WTC11 (cell line): ENCODE measurements around the gene AKAP3. TPM values are rescaled to one million over a fixed set of nuclear protein-coding genes. Genes with fewer than 3 reads are reported as not detected.

Experiments
- CDX4 ChIP-seq: fragments of 250-450 bp; sonication (Bioruptor Pico); IDR thresholded peaks from 2 replicates; pipeline ENCODE4 v1.9.0; 2021; ENCODE audit warnings: moderate library complexity, mild to moderate bottlenecking, inconsistent platforms, borderline replicate concordance
- CTCF ChIP-seq: fragments of 200-600 bp; IDR thresholded peaks from 2 replicates; pipeline ENCODE4 v1.8.0; 2022; ENCODE audit warnings: antibody characterized with exemption
- E2F4 ChIP-seq: sonication (generic); formaldehyde crosslinking; IDR thresholded peaks from 2 replicates; pipeline ENCODE4 v1.8.1; 2022; ENCODE audit warnings: low read depth, mild to moderate bottlenecking, moderate library complexity, missing genetic modification reagents, borderline replicate concordance
- E2F5 ChIP-seq: sonication (generic); formaldehyde crosslinking; IDR thresholded peaks from 2 replicates; pipeline ENCODE4 v1.8.1; 2022; ENCODE audit warnings: mild to moderate bottlenecking, moderate library complexity, missing genetic modification reagents
- GRHL2 ChIP-seq: fragments of 250-450 bp; sonication (Bioruptor Pico); IDR thresholded peaks from 2 replicates; pipeline ENCODE4 v1.8.0; 2022; ENCODE audit warnings: mild to moderate bottlenecking, moderate library complexity; ENCODE audit not compliant: insufficient replicate concordance, severe bottlenecking
- GTF2I ChIP-seq: fragments of 250-450 bp; sonication (Bioruptor Pico); conservative IDR thresholded peaks from 2 replicates; pipeline ENCODE4 v1.4.0; 2021; ENCODE audit warnings: mild to moderate bottlenecking
- HMGXB4 ChIP-seq: sonication (generic); formaldehyde crosslinking; IDR thresholded peaks from 2 replicates; pipeline ENCODE4 v1.8.1; 2023; ENCODE audit warnings: mild to moderate bottlenecking, moderate library complexity, missing genetic modification reagents
- SMAD3 ChIP-seq: sonication (generic); formaldehyde crosslinking; IDR thresholded peaks from 2 replicates; pipeline ENCODE4 v1.8.0; 2022; ENCODE audit warnings: missing genetic modification reagents, mild to moderate bottlenecking, borderline replicate concordance
- ZBTB43 ChIP-seq: sonication (generic); formaldehyde crosslinking; IDR thresholded peaks from 2 replicates; pipeline ENCODE4 v1.8.1; 2023; ENCODE audit warnings: mild to moderate bottlenecking, missing genetic modification reagents
- ZNF232 ChIP-seq: sonication (generic); formaldehyde crosslinking; IDR thresholded peaks from 2 replicates; pipeline ENCODE4 v1.8.0; 2022; ENCODE audit warnings: mild to moderate bottlenecking, missing genetic modification reagents
- ZNF396 ChIP-seq: fragments of 250-450 bp; sonication (Bioruptor Pico); IDR thresholded peaks from 2 replicates; pipeline ENCODE4 v1.8.0; 2021; ENCODE audit warnings: mild to moderate bottlenecking, moderate library complexity, borderline replicate concordance
- ZNF512 ChIP-seq: sonication (generic); formaldehyde crosslinking; IDR thresholded peaks from 2 replicates; pipeline ENCODE4 v1.8.1; 2022; ENCODE audit warnings: missing genetic modification reagents, borderline replicate concordance
- ZNF532 ChIP-seq: fragments of 250-450 bp; sonication (Bioruptor Pico); IDR thresholded peaks from 2 replicates; pipeline ENCODE4 v1.9.0; 2021; ENCODE audit warnings: mild to moderate bottlenecking, borderline replicate concordance
- total RNA-seq: library from RNA; stranded (reverse); gene quantifications from 3 replicates; pipeline ENCODE4 v1.2.3, GENCODE V29; 2021

Gene AKAP3
- total RNA-seq, 1 experiment from 2014 or later = 1.9 TPM

GRCh38 chr12:4604684-4605193, 44.1 kb downstream of the AKAP3 start (continued):
- peak; percentile 31; the same call in 1 of the 2 replicates for TF ChIP-seq ZBTB43 (CRISPR knock-in tag)
- TF ChIP-seq SMAD3 (CRISPR knock-in tag) = no peak
- no peak for TF ChIP-seq GRHL2 (CRISPR knock-in tag)
- no peak for TF ChIP-seq GTF2I (CRISPR knock-in tag)
- TF ChIP-seq ZNF532 (CRISPR knock-in tag) = no peak
- TF ChIP-seq CDX4 = no peak
- TF ChIP-seq HMGXB4 (CRISPR knock-in tag) = peak; percentile 57
- no peak for TF ChIP-seq E2F4 (CRISPR knock-in tag)
- no peak for TF ChIP-seq ZNF232
- peak; percentile 97 for TF ChIP-seq CTCF
- 0 out of 2 replicates have a peak, but pooled peaks have one; percentile 14 for TF ChIP-seq E2F5
- TF ChIP-seq ZNF396 = no peak
- no peak for TF ChIP-seq ZNF512 (CRISPR knock-in tag)
- TF ChIP-seq, all 79 proteins: peak for 11
